Measurements from ENCODE around the gene DAAM1. TPM values are rescaled to one million over a fixed set of nuclear protein-coding genes. Genes with fewer than 3 reads are reported as not detected.

The DAAM1 gene
- total RNA-seq, 1 donor from 2014 or later, result 38.0 TPM

- no peaks in the 10 kb centered on the region for H3K4me1 Mint-ChIP-seq (ENCODE audit: low read depth, unreplicated experiment)
- no peaks in the 10 kb centered on the region for H3K79me2 ChIP-seq (ENCODE audit: insufficient read depth, low read length)
- no peak for FAIRE-seq
Measured at GRCh38 chr14:59419303-59419702, 230.8 kb downstream of the DAAM1 start.

More at GRCh38 chr14:59419303-59419702, 230.8 kb downstream of the DAAM1 start:
- no peak for TF ChIP-seq CTCF (IDR thresholded peaks at IDR 0.05; ENCODE audit: insufficient read depth, low read depth, low read length)
- TF ChIP-seq EZH2 (IDR thresholded peaks at IDR 0.05; ENCODE audit: insufficient read depth, low read length), result no peak
- H3K27ac Mint-ChIP-seq (ENCODE audit: unreplicated experiment), result no peak overlapping the region
- H3K9me3 Mint-ChIP-seq (ENCODE audit: unreplicated experiment), result no peaks in the 10 kb centered on the region
- H3K4me3 Mint-ChIP-seq (ENCODE audit: unreplicated experiment), result no peak overlapping the region
- no peak overlapping the region for H3K4me3 ChIP-seq (ENCODE audit: insufficient read depth, low read depth, low read length)
- peaks cover 6% of the 10 kb centered on the region for H3K36me3 Mint-ChIP-seq (ENCODE audit: low read depth, unreplicated experiment)
- no peaks in the 10 kb centered on the region for H3K4me1 ChIP-seq (ENCODE audit: insufficient read depth, low read length)
- no peaks in the 10 kb centered on the region for H3K27me3 ChIP-seq (ENCODE audit: insufficient read depth, low read length)
- no peak overlapping the region for H3K27ac ChIP-seq (ENCODE audit: low read depth, low read length)
- no peak for DNase-seq (ENCODE audit: low read depth)
- H3K36me3 ChIP-seq (ENCODE audit: insufficient read depth, low read length), result no peaks in the 10 kb centered on the region
- peaks cover 2% of the 10 kb centered on the region for H3K27me3 Mint-ChIP-seq (ENCODE audit: low read depth, unreplicated experiment)
- H3K9me3 ChIP-seq (ENCODE audit: insufficient read depth, low read depth, low read length), result no peaks in the 10 kb centered on the region
- H2AFZ ChIP-seq (ENCODE audit: low read depth, low read length), result no peak overlapping the region
- no peak overlapping the region for H3K4me2 ChIP-seq (ENCODE audit: low read length)
- H4K20me1 ChIP-seq (ENCODE audit: insufficient read depth, low read length), result no peaks in the 10 kb centered on the region
- no peak overlapping the region for H3K9ac ChIP-seq (ENCODE audit: low read length)

All from astrocyte (in vitro differentiated cells and primary cell).